NCI-H2196 (cell line): Measurements from ENCODE around the gene COL9A3.
"Not testable (repeated sequence)": the region's sequence is repeated elsewhere in the genome, so short reads cannot be mapped to it uniquely, and the experiment has no call there.

Experiments
- DNase-seq: peaks from one replicate; lab custom pipeline; 2025; ENCODE audit not compliant: unreplicated experiment; lab: John Stamatoyannopoulos, UW

Gene COL9A3

GRCh38 chr20:62852841-62853240 is 36.0 kb downstream of the COL9A3 start:
- no peak for DNase-seq

- DNase-seq, result not testable (repeated sequence)
Observed at GRCh38 chr20:62853304-62853703, 36.5 kb downstream of the COL9A3 start.

GRCh38 chr20:62854121-62854520 is 37.3 kb downstream of the COL9A3 start:
- DNase-seq, result no peak

- no peak for DNase-seq
Observed at GRCh38 chr20:62855120-62855519, 38.3 kb downstream of the COL9A3 start.

- DNase-seq, result no peak
Observed at GRCh38 chr20:62856931-62857619, 40.2 kb downstream of the COL9A3 start.

- DNase-seq, result no peak
Observed at GRCh38 chr20:62858058-62858830, 41.4 kb downstream of the COL9A3 start.

GRCh38 chr20:62859721-62860120 is 42.9 kb downstream of the COL9A3 start:
- DNase-seq, result no peak

- DNase-seq, result no peak
Observed at GRCh38 chr20:62860391-62860923, 43.6 kb downstream of the COL9A3 start.

GRCh38 chr20:62860924-62861691 is 44.3 kb downstream of the COL9A3 start:
- DNase-seq, result peak; percentile 12

GRCh38 chr20:62861726-62862336 is 45.0 kb downstream of the COL9A3 start, which contains the start of gene TCFL5:
TSS of gene TCFL5 (minus strand) at chr20:62861822. CDS start at chr20:62861670, 152 bp downstream.
- DNase-seq, result peak; percentile 91

- DNase-seq, result no peak
Observed at GRCh38 chr20:62864207-62864606, 47.4 kb downstream of the COL9A3 start.

- no peak for DNase-seq
Observed at GRCh38 chr20:62872184-62872847, 55.5 kb downstream of the COL9A3 start.

- no peak for DNase-seq
Observed at GRCh38 chr20:62872862-62873261, 56.0 kb downstream of the COL9A3 start.

- DNase-seq, result no peak
Observed at GRCh38 chr20:62873280-62873679, 56.4 kb downstream of the COL9A3 start.

- DNase-seq, result peak; percentile 56
Observed at GRCh38 chr20:62873681-62874031, 56.8 kb downstream of the COL9A3 start.

GRCh38 chr20:62874964-62875344 is 58.1 kb downstream of the COL9A3 start:
- DNase-seq, result peak; percentile 33

- DNase-seq, result peak; percentile 92
Observed at GRCh38 chr20:62875419-62876361, 58.8 kb downstream of the COL9A3 start.

GRCh38 chr20:62876501-62876901 is 59.7 kb downstream of the COL9A3 start:
- no peak for DNase-seq
